RWPE2 (cell line): Measurements from ENCODE around the gene STK4.

Experiments
- ATAC-seq: fragments of 200-7000 bp; cut with Tn5 transposase; 3 replicates; pipeline ENCODE4 v1.9.1; 2021; ENCODE audit warnings: low read depth
- DNase-seq: peaks from one replicate; pipeline ENCODE4 v3.0.0-alpha.2; 2020; ENCODE audit warnings: low spot score
- H3K27ac ChIP-seq: fragments of 450-650 bp; 2 replicates; pipeline ENCODE4 v1.5.1; 2017; ENCODE audit warnings: mild to moderate bottlenecking; ENCODE audit not compliant: poor library complexity, severe bottlenecking
- H3K27me3 ChIP-seq: fragments of 250-450 bp; sonication (Bioruptor Pico); 2 replicates; pipeline ENCODE4 v1.5.1; 2021; ENCODE audit warnings: mild to moderate bottlenecking, moderate library complexity; ENCODE audit not compliant: insufficient read depth, poor library complexity, severe bottlenecking
- H3K36me3 ChIP-seq: fragments of 250-450 bp; sonication (Bioruptor Pico); 2 replicates; pipeline ENCODE4 v1.5.1; 2020; ENCODE audit warnings: low read depth, mild to moderate bottlenecking, moderate library complexity
- H3K4me1 ChIP-seq: fragments of 250-450 bp; sonication (Bioruptor Pico); 2 replicates; pipeline ENCODE4 v1.5.1; 2021; ENCODE audit warnings: mild to moderate bottlenecking, moderate library complexity; ENCODE audit not compliant: insufficient read depth, poor library complexity, severe bottlenecking
- H3K4me3 ChIP-seq: fragments of 250-450 bp; sonication (Bioruptor Pico); 2 replicates; pipeline ENCODE4 v1.5.1; 2021; ENCODE audit warnings: mild to moderate bottlenecking, moderate library complexity; ENCODE audit not compliant: severe bottlenecking
- H3K9me3 ChIP-seq: fragments of 250-450 bp; sonication (Bioruptor Pico); 2 replicates; pipeline ENCODE4 v1.5.1; 2021; ENCODE audit warnings: mild to moderate bottlenecking, moderate library complexity; ENCODE audit not compliant: severe bottlenecking
- CTCF ChIP-seq: fragments of 450-650 bp; IDR thresholded peaks from one replicate; pipeline ENCODE4 v1.5.1; 2017; ENCODE audit warnings: mild to moderate bottlenecking, moderate library complexity; ENCODE audit not compliant: poor library complexity, severe bottlenecking

Gene STK4

GRCh38 chr20:45098103-45098773 lies 131.9 kb downstream of the STK4 start:
- no peaks in the 10 kb centered on the region for H3K9me3 ChIP-seq

GRCh38 chr20:45100563-45101245 lies 134.4 kb downstream of the STK4 start, which contains the start of gene KCNS1:
TSS of gene KCNS1 (minus strand) at chr20:45101127. CDS start at chr20:45099236, 1,891 bp downstream.
- no peak for TF ChIP-seq CTCF
- H3K9me3 ChIP-seq, result no peaks in the 10 kb centered on the region
- no peak within 1 kb of the TSS for H3K4me3 ChIP-seq
- H3K27me3 ChIP-seq, result peaks cover 19% of the 10 kb centered on the region
- H3K4me1 ChIP-seq, result no peaks in the 10 kb centered on the region
- DNase-seq, result peak; percentile 79
- H3K36me3 ChIP-seq, result no peaks in the 10 kb centered on the region
- ATAC-seq, result no peak
- no peak within 1 kb of the TSS for H3K27ac ChIP-seq

More at GRCh38 chr20:45098103-45098773, 131.9 kb downstream of the STK4 start:
- no peaks in the 10 kb centered on the region for H3K36me3 ChIP-seq
- peak; percentile 50 for TF ChIP-seq CTCF
- DNase-seq (no peak), ATAC-seq (no peak)
- H3K4me3 ChIP-seq, result peak overlapping the region; percentile 2
- H3K4me1 ChIP-seq, result no peaks in the 10 kb centered on the region
- H3K27me3 ChIP-seq, result peaks cover 19% of the 10 kb centered on the region
- H3K27ac ChIP-seq, result no peak overlapping the region

- peak; percentile 60 for DNase-seq
- no peak overlapping the region for H3K4me3 ChIP-seq
- peaks cover 19% of the 10 kb centered on the region for H3K27me3 ChIP-seq
- no peak overlapping the region for H3K27ac ChIP-seq
- no peak for ATAC-seq
- no peaks in the 10 kb centered on the region for H3K9me3 ChIP-seq
- H3K4me1 ChIP-seq, result no peaks in the 10 kb centered on the region
- H3K36me3 ChIP-seq, result no peaks in the 10 kb centered on the region
- no peak for TF ChIP-seq CTCF
Observed at GRCh38 chr20:45101333-45101850, 135.1 kb downstream of the STK4 start.

- no peak for TF ChIP-seq CTCF
- no peaks in the 10 kb centered on the region for H3K9me3 ChIP-seq
- H3K4me1 ChIP-seq, result no peaks in the 10 kb centered on the region
- ATAC-seq (no peak), DNase-seq (no peak)
- no peak overlapping the region for H3K4me3 ChIP-seq
- H3K27me3 ChIP-seq, result peaks cover 7% of the 10 kb centered on the region
- H3K36me3 ChIP-seq, result no peaks in the 10 kb centered on the region
- H3K27ac ChIP-seq, result no peak overlapping the region
Observed at GRCh38 chr20:45103072-45103471, 136.8 kb downstream of the STK4 start.

GRCh38 chr20:45104786-45105185 lies 138.5 kb downstream of the STK4 start:
- TF ChIP-seq CTCF, result no peak
- ATAC-seq (peak; percentile 61), DNase-seq (peak; percentile 65)
- Histone ChIP-seq H3K4me3 (no peak overlapping the region), H3K4me1 (no peaks in the 10 kb centered on the region), H3K36me3 (no peaks in the 10 kb centered on the region), H3K27ac (no peak overlapping the region), H3K27me3 (no peaks in the 10 kb centered on the region), H3K9me3 (no peaks in the 10 kb centered on the region)
